OCI-LY1 (cell line): Measurements from ENCODE around the gene ADARB2.

Experiments
- CTCF ChIP-seq: fragments of 200-600 bp; sonication (generic), shearing (Covaris generic); IDR thresholded peaks from 2 replicates; pipeline ENCODE4 v1.5.1; 2017; ENCODE audit warnings: mild to moderate bottlenecking, antibody characterized with exemption, low read length, moderate library complexity, mixed read lengths
- EZH2 ChIP-seq: fragments of 200-600 bp; sonication (generic), shearing (Covaris generic); IDR thresholded peaks from 2 replicates; pipeline ENCODE4 v1.8.0; 2017; ENCODE audit warnings: borderline replicate concordance, mixed run types, mild to moderate bottlenecking, antibody characterized with exemption, low read length, moderate library complexity, mixed read lengths

DNA sequence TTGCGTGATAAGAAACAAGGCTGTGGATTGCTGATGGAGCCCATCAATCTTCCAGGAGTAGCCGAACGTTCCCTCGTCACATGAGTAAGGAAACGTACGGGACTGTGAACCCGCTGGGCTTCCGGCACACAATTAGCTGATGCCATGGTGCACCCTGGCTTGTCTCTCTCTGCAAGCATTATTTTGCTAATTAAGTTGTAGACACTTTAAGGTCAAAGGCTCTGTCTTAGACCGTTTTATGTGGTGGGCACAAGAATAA is 50.9 kb downstream of the ADARB2 start:
- TF ChIP-seq EZH2 (no peak), CTCF (no peak)
